Ovary (tissue), 9 donors: ENCODE measurements around the gene ALK. TPM values are rescaled to one million over a fixed set of nuclear protein-coding genes. Genes with fewer than 3 reads are reported as not detected.

Experiments used
- DNase-seq, 5 donors: peaks; one replicate each; pipeline ENCODE4 v3.0.0-alpha.2; 2019 to 2020
- H3K27ac ChIP-seq, 2 donors: fragments of 200-600 bp; one replicate each; pipeline versions ENCODE4 v1.5.1 to v1.8.0; 2019 to 2022
- H3K27me3 ChIP-seq: fragments of 200-600 bp; one replicate; pipeline ENCODE4 v1.8.0; 2022
- H3K36me3 ChIP-seq: fragments of 200-600 bp; sonication (generic); one replicate; pipeline ENCODE4 v1.5.1; 2019
- H3K4me1 ChIP-seq: one replicate; pipeline ENCODE4 v1.8.1; 2013; ENCODE audit warnings: mild to moderate bottlenecking, moderate library complexity; ENCODE audit not compliant: insufficient read depth
- H3K4me3 ChIP-seq: fragments of 200-600 bp; sonication (generic); one replicate; pipeline ENCODE4 v1.5.1; 2017
- H3K9me3 ChIP-seq, 2 donors: fragments of 200-600 bp in 1 of 2; sonication (generic) in 1 of 2; one replicate each; pipeline versions ENCODE4 v1.5.1 to v1.8.1; 2013 to 2019; ENCODE audit warnings: mild to moderate bottlenecking in 1 of 2, moderate library complexity in 1 of 2
- CTCF ChIP-seq, 3 donors: fragments of 450-650 bp in 2 of 3; fragments of 200-600 bp in 1 of 3; IDR thresholded peaks; one replicate each; pipeline versions ENCODE4 v1.5.1 to v1.8.0; 2016 to 2022; ENCODE audit warnings: antibody characterized with exemption in 3 of 3, mild to moderate bottlenecking in 1 of 3
- EP300 ChIP-seq: sonication (generic); formaldehyde crosslinking; IDR thresholded peaks from one replicate; pipeline ENCODE4 v1.6.1; 2017; ENCODE audit warnings: antibody characterized with exemption
- POLR2A ChIP-seq: fragments of 450-650 bp; IDR thresholded peaks from one replicate; pipeline ENCODE4 v1.6.1; 2017; ENCODE audit warnings: antibody characterized with exemption, mild to moderate bottlenecking, moderate library complexity
- WGBS, 3 donors: extraction: QIAGEN DNeasy Blood & Tissue Kit in 1 of 3; methylation state at CpG; one replicate each; pipeline versions ENCODE4 v1.1.5 to v1.1.7; 2013 to 2017; 5-methylcytosine and 5-hydroxymethylcytosine counted together
- intact Hi-C, 4 donors: fragments of 100-400 bp; cut with DNase I; formaldehyde crosslinking; loops; one replicate each; pipeline versions ENCODE4 v1.11.0 to v1.15.1; 2022 to 2023
- polyA plus RNA-seq, 2 donors: library from polyadenylated mRNA; stranded (reverse); fragments of 200-250 nt in 1 of 2; fragments of 350-450 nt in 1 of 2; fragmentation: Illumina TruSeq in 1 of 2; extraction: RNeasy Lipid Tissue Mini Kit (QIAGEN cat#74804) in 1 of 2; gene quantifications; one replicate each; pipeline ENCODE4 v1.2.3, GENCODE V29; 2013 to 2014
- total RNA-seq, 7 donors: library from RNA; depleted of rRNA in 2 of 7; stranded (reverse); fragments of >200 nt in 2 of 7; fragmentation: NEBNext Ultra II Directional in 3 of 7; extraction: Animal tissue kit (Norgen Biotek cat#: 25700) in 3 of 7; gene quantifications; one replicate each; pipeline versions ENCODE4 v1.1.0 to v1.2.4, GENCODE V29; 2016 to 2023
- donor health status: DM: no; HTN: no; CAD: no; lungs with moderate emphysema.
- donor health status: DM: no; HTN: no; CAD: no.
- donor health status: Bipolar disorder and iron deficiency.
- donor health status: DM: yes; HTN: yes; CAD: no.
- donor health status: DM: no; HTN: no; CAD: no.
- donor health status: DM: yes; HTN: yes; CAD: no.

The ALK gene
- total and polyA plus RNA-seq, 9 donors = 0.05 to 1.7 (median 0.23) TPM; not detected in 1

- no peak for DNase-seq
- H3K4me3 ChIP-seq = no peak overlapping the region
- no peak for TF ChIP-seq CTCF (IDR thresholded peaks at IDR 0.05)
- TF ChIP-seq POLR2A = no peak
- TF ChIP-seq EP300 = no peak
- H3K27ac ChIP-seq = no peak overlapping the region
- intact Hi-C loops = no loop called here
- H3K27me3 ChIP-seq = no peaks in the 10 kb centered on the region
- no peaks in the 10 kb centered on the region for H3K9me3 ChIP-seq
- no peaks in the 10 kb centered on the region for H3K4me1 ChIP-seq
- H3K36me3 ChIP-seq = no peaks in the 10 kb centered on the region
- 52 to 62% (median 58%) methylated on average over 3 of the region's 3 CpGs for WGBS, 3 donors
Observed at GRCh38 chr2:29463181-29463900, 458.0 kb downstream of the ALK start.

DNA sequence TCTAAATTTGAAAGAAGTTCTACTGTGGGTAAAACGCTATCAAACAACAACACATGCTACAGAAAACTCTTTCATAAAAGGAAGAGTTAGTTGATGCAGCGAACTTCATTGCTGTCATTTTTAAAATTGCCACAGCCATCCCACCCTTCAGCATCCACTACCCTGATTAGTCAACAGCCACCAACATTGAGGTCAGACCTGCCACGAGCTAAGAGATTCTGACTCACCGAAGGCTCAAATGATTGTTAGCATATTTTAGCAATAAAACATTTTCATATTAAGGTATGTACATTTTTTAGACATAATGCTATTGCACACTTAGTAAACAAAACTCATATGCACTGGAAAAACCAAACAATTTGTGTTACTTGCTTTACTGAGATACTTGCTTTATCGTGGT is 459.1 kb downstream of the ALK start:
- H3K36me3 ChIP-seq = no peaks in the 10 kb centered on the region
- no peaks in the 10 kb centered on the region for H3K4me1 ChIP-seq
- no peak for DNase-seq
- H3K27me3 ChIP-seq = no peaks in the 10 kb centered on the region
- no peaks in the 10 kb centered on the region for H3K9me3 ChIP-seq
- no peak overlapping the region for H3K4me3 ChIP-seq
- no peak overlapping the region for H3K27ac ChIP-seq
- TF ChIP-seq EP300 = no peak
- TF ChIP-seq POLR2A = no peak
- no peak for TF ChIP-seq CTCF (IDR thresholded peaks at IDR 0.05)
- WGBS, 3 donors = 62 to 73% (median 72%) methylated on average over 5 of the region's 5 CpGs
- intact Hi-C loops = no loop called here

DNA sequence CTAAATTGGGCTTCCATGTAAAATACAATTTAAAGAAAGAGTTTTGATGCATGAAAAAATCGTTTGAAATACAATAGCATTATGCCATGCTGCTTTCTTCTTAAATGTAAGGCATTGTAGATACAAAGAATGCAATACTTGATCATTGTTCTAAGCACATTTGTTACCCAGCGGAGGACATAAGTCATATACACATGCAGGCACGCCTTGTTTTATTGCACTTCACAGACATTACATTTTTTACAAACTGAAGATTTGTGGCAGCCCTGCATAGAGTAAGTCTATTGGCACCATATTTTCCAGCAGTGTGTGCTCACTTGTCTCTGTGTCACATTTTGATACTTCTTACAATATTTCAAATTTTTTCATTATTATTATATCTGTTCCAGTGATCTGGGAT is 461.2 kb downstream of the ALK start:
- no peaks in the 10 kb centered on the region for H3K36me3 ChIP-seq
- no peak for TF ChIP-seq POLR2A
- TF ChIP-seq CTCF (IDR thresholded peaks at IDR 0.05) = no peak
- TF ChIP-seq EP300 = no peak
- H3K27me3 ChIP-seq = no peaks in the 10 kb centered on the region
- H3K9me3 ChIP-seq = no peaks in the 10 kb centered on the region
- no peaks in the 10 kb centered on the region for H3K4me1 ChIP-seq
- intact Hi-C loops = no loop called here
- WGBS, 3 donors = 47 to 67% (median 61%) methylated on average over 3 of the region's 3 CpGs
- H3K4me3 ChIP-seq = no peak overlapping the region
- DNase-seq = no peak
- no peak overlapping the region for H3K27ac ChIP-seq

DNA sequence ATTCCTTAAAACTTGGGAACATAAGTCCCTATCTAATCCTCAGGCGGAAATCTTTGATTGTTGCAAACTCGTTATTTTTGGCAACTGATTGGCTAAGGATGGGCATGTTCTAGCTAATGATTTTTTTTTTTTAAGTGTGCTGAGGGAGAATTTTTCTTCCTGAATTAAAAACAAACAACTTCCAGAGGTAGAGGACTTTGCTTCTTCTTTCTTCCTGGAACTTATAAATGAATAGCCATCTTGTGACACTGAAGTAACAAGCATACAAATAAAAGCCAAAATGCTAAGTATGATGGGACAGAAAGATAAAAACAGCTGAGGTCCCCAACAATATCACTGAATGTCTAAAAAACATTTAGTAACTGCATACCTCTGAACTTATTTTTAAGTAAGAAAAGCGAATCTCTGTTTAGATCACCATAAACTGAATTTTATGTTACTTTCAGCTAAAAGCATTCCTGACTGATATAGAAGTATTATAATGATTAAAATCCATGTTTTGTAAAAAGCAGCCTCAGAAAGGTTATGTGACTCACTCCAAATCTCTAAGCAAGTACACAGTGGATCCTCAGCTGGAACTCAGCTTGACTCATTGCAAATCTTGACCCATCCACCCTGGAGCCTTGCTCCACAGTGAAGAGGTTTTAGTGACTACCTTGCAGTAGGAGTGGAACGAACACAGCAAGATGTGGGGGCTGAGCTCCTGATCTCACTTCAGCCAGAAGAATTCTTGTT is 461.8 kb downstream of the ALK start:
- 39 to 66% (median 56%) methylated on average over 4 of the region's 4 CpGs for WGBS, 3 donors
- intact Hi-C loops = no loop called here
- no peak for DNase-seq
- H3K36me3 ChIP-seq = no peaks in the 10 kb centered on the region
- no peaks in the 10 kb centered on the region for H3K27me3 ChIP-seq
- no peak overlapping the region for H3K27ac ChIP-seq
- no peak for TF ChIP-seq CTCF (IDR thresholded peaks at IDR 0.05)
- no peaks in the 10 kb centered on the region for H3K4me1 ChIP-seq
- H3K9me3 ChIP-seq = no peaks in the 10 kb centered on the region
- H3K4me3 ChIP-seq = no peak overlapping the region
